Measurements from ENCODE around the gene ADAMTSL2.

The ADAMTSL2 gene

DNA sequence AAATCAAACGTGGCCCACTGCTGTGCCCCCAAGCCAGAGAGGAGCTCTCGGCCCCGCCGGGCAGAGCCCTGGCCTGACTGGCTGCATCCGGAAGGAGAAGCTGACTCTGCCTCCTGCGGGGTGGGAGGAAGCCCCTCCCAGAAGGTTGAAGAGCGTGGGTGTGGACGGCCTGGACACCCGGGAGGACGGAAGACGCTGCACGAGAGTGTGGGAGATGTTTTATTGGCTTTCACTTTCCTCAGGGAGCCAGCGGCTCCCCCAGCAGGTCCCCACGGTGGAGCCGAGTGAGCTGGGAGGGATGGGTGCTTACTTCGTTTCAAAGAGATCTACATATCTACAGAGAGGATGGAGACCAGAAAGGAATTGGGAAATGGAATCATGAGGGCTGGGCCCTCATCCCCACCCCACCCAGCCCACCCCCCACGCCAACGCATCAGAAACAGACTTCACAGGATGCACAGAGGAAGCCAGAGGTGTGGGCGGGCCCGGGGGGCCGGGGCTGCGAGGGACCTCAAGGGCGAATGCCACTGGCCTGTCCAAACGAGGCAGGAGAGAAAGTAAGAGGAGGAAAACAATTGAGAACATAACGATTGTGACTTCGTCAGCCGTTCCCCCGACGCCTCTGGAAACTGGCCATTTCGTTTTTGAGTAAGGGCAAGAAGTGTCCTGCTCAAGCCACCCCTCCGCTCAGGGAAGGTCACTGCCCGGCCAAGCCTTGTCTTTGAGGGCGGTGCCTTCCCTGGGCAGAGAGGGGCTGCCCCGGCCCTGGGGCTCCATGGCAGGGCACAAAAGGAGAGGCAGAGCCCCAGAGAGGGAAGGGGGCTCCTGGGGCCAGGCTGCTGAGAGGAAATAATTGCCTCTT is 42.6 kb downstream of the ADAMTSL2 start:
- DNase-seq = no peak

DNA sequence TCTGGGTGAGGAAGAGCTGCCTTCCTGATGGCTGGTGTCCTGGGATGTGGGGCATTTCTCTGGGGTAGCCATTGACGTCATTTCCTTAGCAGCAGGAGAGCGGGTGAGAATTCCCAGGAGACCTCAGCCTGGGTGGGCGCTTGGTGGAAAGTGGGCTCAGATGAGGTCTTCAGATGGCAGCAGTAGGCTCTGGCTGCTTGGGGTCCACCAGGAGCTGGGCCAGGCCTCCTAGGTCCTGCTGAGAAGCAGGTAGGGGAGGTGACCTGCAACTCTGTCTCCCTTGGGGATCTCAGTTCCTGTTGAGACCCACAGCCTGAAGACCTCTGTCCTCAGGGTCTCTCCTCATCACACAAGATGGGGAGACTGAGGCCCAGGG is 43.2 kb downstream of the ADAMTSL2 start:
- DNase-seq = no peak

DNA sequence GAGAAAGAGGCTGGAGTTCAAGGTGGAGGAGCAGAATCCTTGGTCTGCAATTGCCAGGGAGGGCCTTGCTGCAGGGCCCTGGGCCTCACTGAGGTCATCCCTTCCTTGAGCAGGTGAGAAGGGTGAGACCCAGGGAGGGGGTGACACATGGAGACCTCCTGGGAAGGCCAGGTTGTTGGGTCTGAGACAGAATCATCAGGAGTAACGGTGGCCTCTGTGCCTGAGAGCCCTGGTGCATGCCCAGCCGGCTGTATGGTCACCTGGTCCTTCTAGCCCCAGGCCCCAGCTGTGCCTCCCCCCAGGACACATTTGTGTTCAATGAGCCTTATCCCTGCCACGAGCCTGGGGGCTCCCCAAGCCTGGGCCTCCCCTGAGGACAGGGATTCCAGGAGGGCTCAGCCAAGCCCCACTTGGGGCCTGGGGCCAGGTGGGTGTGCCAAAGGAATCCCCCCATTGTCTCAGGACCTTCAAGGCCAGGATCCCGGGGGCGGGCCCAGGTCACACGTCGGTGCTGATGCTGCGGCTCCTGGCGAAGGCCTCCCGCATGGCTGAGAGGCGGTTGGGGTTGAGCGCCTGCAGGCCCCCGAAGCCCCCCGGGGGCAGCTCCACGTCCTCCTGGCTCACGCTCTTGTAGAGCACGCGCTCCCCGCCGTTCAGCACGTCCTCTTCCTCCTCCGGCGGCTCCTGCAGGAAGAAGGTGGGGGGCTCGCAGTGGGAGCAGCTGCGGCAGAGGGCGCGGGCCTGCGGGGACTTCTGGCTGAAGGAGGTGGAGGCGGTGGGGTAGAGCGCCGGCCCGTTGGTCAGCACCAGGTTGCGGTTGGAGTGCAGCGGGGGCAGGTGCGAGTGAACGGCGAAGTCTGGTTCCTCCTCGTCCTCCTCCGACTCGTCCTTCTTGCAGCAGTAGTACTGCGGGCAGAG is 44.3 kb downstream of the ADAMTSL2 start:
- DNase-seq = no peak

DNA sequence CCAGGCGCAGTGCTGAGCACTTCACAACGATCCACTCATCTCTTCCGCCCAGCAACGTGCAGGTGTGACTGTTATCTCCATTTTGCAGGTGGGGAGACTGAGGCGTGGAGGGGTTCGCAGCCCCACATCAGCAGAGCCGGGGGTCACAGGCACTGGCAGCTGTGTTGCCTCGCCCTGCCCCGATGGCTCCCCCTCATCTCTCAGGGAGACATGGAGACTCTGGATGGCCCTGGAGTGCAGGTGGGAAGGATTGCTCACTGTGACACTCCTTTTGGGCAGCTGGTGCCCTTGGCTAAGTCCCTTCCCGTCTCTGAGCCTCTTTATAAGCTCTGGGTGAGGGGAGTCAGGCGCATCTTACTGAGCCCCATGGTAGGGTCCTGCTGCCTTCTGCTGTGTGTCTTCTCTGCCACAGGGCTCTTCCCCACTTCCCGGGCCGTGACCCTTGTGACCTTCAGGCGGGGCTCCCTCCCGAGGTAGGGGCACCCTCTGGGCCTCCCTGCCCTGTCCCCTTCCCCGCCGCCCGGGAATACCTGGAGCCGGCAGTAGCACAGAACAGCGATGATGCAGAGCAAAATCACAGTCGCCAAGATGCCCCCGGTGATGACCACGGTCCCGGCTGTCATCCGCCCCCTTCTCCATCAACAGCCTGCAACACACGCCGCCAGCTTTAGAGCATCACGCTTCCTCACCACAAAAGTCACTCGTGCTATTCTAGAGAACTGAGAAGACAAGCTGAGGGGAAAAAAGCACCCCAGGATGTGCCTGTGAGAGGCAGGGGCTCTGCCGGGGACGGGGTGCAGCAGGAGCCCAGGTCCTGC is 45.3 kb downstream of the ADAMTSL2 start:
- DNase-seq = no peak

DNA sequence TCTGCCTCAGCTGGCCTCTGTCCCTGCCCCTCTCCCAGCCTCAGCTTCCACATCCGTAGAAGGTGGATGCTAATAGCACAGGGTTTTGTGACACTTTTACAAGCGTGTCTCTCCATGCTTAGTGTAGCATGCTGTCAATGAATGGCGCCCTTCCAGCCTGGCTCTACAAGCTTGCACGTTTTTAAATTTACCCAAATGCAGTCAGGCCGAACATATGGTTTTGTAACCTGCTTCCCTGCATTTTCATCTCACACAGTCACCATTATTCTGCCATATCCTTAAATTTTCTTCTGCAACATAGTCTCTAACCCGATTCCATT is 45.9 kb downstream of the ADAMTSL2 start:
- DNase-seq = no peak

DNA sequence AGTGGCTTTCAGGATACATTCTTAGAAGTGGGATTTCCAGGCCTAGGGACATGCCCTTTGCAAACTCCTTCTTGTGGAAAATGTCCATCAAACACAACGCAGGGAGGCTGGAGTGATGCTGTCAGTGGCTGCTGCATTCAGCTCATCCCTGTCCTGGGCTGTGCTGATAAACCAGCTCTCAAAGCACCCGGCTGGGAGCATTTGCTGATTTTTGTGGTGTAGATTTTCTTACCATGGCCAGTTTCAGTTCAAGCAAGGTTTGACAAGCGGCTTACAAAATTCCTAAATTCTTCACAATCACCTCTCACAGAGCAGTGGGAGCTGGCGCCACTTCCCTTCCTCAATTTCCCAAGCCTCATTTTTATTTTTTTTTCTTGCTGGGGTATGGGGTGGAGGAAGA is 46.5 kb downstream of the ADAMTSL2 start:
- DNase-seq = no peak

DNA sequence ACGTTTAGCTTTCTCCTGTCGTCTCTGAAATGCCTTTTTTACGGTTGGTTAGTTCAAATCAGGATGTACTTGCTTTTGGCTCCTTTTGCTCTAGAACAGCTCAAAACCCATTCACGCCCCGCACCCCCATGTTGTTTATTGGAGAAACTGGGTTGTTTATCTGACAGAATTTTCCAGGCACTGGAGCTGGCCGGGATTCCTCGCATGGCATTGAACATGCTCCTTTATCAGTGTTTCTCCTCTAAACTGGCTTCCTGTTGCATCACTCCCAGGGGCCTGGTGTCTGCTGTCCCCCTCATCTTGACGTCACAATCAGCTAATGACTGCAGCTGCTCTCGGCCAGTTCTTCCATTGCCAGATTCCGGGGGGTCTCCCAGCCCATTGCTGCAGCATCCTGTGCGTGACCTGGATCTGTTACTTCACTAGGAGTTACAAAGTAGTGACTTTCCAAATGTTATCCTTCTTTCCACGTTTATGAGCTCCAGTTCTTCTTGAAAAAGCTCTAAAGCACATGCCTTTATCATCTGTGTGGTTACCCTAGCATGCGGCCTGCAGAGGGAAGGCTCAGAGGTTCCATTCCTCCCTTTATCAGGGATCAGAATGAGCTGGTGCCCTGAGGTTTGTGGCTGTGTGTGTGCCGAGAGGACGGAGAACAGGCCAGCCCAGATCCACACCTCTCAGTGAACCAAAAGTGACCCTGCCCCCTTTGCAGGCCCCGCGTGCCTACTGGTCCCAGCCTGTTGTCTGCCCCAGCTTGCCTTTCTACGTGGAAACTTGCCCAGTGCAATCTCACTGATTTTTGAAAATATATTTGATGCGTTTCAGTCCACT is 47.2 kb downstream of the ADAMTSL2 start:
- DNase-seq = no peak

DNA sequence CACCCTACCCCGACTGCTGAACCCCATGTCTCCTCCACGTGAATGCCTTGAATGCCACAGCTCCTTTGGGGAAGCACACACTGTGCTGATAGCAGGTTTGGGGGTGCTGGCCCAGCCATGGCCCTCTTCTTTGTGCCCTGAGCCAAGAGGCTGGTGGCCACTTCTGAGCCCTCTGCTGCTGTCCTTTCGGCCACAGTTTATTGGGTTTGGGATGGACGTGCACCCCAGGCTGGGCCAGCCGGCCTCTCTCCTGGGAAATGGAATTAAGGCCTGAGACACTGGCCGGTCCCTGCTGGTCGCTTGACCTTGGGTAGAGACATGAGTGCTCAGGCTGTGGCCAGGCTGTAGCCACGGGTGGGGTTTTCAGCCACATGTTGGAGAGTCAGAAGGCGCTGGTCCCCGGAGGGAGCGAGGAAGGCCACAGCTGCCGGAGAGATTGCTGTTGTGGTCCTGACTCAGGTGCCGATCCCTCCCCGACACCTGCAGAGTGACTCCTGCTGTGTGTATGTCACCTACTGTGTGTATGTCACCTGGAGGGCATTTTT is 48.1 kb downstream of the ADAMTSL2 start:
- no peak for DNase-seq

DNA sequence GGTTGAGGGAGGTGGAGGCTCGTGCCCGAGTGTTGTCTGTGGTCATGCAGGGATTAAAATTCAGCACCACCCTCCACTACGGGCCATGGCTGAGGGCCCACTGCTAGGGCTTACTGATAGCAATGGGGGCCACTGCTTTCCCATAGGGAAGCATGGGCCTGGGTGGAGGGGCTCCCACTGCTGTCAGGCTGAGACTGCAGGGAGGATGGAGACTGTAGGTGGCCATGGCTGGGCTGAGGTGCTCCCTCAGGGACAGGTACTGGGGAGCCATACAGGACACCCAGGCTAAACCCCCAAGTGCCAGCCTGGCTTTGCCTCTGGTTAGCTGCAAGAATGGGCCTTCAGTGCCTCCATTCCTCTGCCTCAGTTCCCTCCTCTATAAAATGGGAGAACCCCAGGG is 48.6 kb downstream of the ADAMTSL2 start:
- no peak for DNase-seq

DNA sequence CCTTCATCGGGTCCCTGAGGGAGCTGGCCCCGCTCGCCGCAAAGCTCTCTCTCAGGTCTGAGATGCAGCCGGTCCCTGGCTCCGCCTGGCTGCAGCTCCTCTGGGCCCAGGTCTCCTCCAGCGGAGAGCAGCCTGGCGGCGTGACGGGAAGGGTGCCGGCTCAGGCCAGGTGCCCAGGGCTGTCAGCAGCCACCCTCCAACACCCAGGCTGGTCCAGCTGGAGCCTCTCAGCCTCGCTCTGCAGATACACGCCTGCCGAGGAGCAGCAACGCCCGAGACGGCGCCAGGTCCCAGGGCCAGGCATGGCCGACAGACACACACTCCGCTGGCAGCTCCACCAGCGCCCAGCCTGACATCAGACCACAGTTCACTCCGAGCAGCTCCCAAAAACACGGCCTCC is 49.1 kb downstream of the ADAMTSL2 start:
- DNase-seq = no peak

DNA sequence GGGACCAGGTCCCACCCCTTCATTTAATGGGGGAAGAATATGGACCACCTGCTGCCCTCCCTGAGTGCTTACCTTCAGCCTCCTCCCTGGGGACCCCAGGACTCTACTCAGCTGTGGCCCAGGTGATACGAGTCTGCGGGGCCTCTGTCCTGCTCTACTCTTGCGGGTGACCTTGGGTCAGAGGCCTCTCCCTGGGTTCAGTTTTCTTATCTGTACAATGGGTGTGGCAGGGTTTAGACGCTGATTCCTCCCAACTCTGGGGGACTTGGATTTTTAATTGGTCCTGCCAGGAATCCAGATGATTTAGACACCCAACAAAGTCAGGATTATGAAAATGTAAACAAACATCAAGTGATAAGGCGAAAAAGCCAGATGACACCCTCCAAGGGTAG is 49.7 kb downstream of the ADAMTSL2 start:
- DNase-seq = no peak

DNA sequence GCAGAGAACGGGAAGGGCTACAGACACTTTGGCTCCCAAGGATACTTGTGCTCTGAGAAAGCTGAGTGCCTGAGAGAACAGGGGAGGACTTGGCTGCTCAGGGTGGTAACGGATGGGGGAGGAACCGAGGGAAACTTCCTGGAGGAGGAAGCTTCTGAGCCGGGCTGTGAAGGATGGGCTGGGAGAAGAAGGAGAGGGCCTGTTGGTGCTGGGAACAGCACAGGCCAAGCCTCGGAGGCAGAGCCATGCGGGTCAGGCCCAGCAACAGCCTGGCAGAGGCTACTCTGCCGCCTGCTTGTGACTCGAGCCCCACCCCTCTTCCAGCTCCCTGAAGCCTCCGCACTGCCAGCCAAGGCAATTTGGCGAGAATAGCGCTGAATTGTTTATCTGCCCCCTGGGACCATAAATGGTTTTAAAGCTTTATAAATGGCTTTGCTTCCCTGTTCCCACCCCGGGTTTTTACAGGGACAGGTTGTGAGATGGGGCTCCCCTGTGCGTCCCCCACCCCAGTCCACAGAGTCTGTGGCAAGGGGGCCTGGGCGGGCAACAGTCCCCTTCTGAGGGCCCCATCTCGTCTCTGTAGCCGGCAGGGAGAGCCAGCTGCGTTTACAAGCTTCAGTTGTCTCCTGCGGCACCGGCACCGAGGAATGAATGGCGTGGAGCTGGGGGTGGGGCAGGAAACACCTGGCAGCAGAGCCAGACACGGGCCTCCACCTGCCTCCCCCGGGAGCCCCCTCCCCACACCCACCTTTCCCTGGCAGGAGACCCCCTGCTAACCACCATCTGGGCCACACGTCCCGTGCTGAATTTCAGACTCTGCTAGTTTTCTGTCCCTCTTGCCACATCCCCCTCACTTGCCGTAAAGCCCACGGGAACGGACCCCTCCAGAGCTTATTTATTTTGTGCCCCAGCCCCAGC is 50.3 kb downstream of the ADAMTSL2 start:
- no peak for DNase-seq

DNA sequence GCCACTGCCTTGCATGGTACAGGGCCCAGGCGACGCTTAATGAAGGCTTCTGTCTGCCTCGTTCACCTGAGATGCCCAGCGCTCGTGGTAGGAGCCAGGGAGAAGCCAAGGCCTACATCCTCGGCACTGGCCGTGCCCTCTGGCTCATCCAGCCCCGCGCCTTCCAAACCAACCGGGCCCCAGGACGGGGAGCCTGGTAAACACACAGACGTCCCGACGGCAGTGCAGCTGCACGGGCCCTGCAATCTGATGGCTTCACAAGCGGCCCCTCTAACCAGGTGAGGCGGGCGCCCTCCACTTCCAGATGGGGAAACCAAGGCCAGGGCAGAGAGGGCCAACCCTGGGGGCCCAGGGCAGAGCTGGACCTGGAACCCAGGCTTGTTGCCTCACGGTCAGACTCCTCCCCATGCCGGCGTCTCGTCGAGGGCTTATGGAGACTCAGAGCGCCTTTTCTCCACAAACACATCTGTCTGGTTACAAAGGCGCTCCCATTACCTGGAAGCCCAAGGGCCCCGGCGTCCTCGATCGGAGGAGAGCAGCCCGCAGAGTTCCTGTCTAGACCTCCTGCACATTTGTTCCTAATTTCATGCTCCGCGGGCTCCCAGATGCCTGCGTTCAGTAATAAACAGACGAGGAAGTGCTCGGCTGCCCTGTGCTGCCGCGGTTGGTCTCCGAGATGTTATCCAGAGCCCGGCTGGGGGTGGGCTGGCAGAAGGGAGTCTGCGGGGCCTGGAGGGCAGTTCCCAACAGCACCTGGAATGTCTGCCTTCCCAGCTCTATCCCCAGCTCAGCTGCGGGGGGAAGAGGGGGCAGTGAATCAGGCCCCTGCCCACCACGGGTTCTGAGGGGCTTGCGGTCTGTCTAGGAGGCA is 51.2 kb downstream of the ADAMTSL2 start:
- no peak for DNase-seq

DNA sequence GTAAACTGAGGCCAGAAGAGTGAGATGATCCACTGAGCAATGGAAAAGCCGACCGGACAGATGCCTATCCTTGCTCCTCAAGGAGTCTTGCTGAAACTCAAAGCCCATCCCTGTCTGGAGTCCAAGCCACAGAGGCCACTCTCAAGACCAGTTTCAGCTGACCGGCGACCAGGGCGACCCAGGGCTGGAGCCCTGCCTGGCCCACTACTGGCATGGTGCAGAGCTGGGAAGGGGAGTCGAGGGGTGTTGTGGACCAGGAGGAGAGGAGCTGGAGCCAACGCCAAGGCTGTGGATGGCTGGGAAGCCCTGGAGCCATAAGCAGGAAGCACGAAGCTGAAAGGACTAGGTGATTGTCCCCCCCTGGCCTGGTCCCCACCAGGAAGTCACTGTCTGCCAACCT is 52.5 kb downstream of the ADAMTSL2 start:
- no peak for DNase-seq

DNA sequence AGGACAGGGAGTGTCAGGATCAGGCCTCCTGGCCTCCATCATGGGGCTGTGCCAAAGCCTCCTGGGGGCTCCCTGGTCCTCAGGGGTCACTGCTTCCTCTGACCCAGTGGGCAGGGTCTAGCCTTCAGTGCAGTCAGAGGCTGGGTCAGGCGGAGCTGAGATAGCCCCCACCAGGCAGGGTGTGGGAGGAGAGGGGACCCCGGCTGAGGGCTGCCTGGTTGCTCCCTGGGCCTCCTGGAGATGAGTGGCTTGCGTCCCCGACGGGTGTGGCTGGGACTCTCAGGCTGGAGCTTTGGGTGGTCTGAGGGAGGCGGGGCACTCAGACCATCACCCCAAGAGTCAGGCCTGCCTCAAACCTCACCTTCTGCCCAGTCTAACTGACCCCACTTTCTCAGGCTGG is 53.0 kb downstream of the ADAMTSL2 start:
- DNase-seq = no peak

DNA sequence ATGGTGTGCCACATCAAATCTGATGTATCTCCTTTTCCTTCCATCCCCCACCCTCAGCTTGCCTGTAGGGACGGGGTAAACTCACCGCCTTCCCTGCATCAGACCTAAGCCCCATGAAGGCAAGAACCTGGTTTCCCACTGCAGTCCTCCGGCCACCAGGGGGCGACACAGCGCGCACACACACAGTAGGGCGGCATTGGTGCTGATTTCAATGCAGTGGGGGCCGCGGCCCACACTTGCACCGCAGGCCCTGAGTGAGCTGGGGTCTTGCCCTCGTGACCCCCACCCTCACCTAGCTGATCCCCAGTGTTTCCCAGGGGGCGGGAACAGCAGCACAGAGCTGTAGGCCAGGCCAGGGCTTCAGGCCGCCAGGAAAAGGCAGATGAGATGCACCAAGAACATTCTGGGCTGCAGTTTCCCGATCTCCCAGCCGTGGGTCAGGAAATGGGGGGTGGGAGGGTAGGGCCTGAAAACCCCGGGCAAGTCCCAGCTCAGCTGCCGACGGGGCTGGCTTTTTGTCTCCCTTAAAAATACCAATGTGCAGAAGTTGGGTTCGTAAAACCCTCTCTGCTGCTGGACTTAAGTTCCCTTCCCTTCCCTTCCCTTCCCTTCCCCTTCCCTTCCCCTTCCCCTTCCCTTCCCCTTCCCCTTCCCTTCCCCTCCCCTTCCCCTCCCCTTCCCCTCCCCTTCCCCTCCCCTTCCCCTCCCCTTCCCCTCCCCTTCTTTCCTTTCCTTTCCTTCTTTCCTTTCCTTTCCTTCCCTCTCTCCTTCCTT is 55.1 kb downstream of the ADAMTSL2 start:
- peak; percentile 69 for DNase-seq

DNA sequence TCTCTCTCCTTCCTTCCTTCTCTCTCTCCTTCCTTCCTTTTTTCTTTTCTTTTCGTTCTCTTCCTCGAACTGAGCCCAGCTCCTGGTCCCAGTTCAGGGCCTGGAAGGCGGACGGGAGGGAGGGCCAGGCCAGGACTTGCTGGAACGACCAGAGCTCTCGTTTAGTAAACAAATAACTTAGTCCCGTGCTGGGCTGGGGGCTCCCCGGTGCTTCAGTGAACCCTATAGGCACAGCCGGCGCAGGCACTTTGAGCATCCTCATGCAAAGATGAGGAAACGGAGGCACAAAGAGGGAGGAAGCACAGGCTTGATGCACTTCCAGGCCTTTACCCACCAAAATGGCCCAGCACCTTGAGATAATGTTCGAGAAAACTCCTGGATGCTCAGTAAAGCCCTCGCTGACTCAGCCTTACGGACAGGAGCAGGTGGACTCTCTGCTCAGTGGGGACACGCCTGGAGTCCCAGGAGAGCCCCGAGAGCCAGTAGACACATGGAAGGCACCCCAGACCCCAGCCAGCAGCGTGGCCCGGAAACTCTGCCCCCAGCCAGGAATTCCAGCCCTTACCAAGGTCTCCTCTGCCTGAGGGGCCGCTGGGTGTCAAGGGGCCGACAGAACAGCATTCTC is 55.8 kb downstream of the ADAMTSL2 start:
- no peak for DNase-seq

DNA sequence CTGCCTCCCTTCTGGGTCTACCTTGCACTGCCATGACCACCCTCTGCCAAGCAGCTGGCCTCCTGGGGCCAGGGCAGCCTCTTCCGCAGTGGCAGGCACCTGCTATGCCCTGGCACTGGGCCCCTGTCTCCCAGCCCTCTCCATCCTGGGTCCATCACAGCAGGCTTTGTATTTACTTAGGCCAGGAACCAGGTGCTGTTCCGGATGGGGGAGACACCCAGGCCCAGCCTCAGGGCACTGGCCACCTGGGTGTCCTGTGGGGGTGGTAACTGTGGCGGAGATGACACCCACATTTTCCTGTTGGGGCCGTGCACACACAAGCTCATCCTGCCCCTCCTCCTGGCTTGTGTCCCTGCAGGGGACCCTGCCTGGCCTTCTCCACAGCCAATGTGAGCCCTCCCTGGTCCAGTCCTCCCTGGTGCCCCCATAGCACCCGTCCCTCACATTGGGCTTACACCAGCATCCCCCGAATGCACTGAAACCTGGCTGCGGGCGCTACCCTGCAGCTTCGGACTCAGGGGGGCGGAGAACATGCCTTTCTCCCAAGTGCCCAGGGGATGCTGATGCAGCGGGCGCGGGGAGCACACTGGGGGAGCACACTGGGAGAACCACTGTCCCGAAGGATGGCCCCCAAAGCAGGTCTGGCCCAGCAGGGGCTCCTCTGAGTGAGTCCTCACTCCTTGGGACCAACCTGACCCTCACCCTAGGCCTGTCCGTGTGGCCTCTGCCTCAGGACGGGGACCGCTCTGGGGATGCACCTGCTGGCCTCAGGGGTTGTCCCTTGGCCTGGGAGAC is 56.8 kb downstream of the ADAMTSL2 start:
- no peak for DNase-seq

All from activated CD4-positive, alpha-beta T cell treated with anti-CD3 and anti-CD28 coated beads for 48 hours (primary cell).